GM13977 (cell line): ENCODE measurements around the gene ZGRF1.
"Not testable (repeated sequence)": the region's sequence is repeated elsewhere in the genome, so short reads cannot be mapped to it uniquely, and the experiment has no call there.

ENCODE experiments used
- DNase-seq: peaks from one replicate; pipeline ENCODE4 v3.0.0; 2012; ENCODE audit warnings: low spot score
- in situ Hi-C: fragments of 300-500 bp; cut with MboI; formaldehyde crosslinking; loops from one replicate; pipeline ENCODE4 v1.12.0; 2022; ENCODE audit warnings: low sequenced_read_pairs, low pct_unique_long_range_greater_than_20kb, mixed read lengths, inconsistent platforms; ENCODE audit not compliant: unreplicated experiment
- TF ChIP-seq, protein P1 (sequence below): IDR thresholded peaks from 2 replicates; pipeline ENCODE4 v1.5.1; 2012; ENCODE audit warnings: mild to moderate bottlenecking, control low read depth; ENCODE audit not compliant: insufficient read depth; ENCODE audit errors: extremely low read depth, missing control alignments

Gene ZGRF1

DNA sequence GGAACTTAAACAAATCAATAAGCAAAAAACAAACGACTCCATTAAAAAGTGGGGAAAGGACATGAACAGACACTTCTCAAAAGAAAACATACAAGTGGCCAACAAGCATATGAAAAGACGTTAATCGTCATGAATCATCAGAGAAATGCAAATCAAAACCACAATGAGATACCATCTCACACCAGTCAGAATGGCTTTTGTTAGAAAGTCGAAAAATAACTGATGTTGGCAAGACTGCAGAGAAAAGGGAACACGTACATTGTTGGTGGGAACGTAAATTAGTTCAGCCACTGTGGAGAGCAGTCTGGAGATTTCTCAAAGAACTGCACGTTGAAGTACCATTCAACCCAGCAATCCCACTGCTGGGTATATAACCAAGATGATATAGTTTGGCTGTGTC, 144.4 kb downstream of the ZGRF1 start:
- in situ Hi-C loops = no loop called here
- no peak for DNase-seq
- TF ChIP-seq, protein P1, sequence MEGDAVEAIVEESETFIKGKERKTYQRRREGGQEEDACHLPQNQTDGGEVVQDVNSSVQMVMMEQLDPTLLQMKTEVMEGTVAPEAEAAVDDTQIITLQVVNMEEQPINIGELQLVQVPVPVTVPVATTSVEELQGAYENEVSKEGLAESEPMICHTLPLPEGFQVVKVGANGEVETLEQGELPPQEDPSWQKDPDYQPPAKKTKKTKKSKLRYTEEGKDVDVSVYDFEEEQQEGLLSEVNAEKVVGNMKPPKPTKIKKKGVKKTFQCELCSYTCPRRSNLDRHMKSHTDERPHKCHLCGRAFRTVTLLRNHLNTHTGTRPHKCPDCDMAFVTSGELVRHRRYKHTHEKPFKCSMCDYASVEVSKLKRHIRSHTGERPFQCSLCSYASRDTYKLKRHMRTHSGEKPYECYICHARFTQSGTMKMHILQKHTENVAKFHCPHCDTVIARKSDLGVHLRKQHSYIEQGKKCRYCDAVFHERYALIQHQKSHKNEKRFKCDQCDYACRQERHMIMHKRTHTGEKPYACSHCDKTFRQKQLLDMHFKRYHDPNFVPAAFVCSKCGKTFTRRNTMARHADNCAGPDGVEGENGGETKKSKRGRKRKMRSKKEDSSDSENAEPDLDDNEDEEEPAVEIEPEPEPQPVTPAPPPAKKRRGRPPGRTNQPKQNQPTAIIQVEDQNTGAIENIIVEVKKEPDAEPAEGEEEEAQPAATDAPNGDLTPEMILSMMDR = no peak

DNA sequence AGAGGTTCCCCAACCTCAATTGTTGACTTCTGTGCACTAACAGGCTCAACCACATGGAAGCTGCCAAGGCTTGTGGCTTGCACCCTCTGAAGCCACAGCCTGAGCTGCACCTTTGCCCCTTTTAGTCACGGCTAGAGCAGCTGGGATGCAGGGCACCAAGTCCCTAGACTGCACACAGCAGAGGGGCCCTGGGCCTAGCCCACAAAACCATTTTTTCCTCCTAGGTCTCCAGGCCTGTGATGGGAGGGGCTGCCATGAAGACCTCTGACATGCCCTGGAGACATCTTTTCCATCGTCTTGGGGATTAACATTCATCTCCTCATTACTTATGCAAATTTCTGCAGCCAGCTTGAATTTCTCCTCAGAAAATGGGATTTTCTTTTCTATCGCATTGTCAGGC, 145.9 kb downstream of the ZGRF1 start:
- DNase-seq, in situ Hi-C loops: not testable (repeated sequence)
